Measurements from ENCODE around the gene LIMS1.
"Not testable (repeated sequence)": the region's sequence is repeated elsewhere in the genome, so short reads cannot be mapped to it uniquely, and the experiment has no call there.

Gene LIMS1

DNA sequence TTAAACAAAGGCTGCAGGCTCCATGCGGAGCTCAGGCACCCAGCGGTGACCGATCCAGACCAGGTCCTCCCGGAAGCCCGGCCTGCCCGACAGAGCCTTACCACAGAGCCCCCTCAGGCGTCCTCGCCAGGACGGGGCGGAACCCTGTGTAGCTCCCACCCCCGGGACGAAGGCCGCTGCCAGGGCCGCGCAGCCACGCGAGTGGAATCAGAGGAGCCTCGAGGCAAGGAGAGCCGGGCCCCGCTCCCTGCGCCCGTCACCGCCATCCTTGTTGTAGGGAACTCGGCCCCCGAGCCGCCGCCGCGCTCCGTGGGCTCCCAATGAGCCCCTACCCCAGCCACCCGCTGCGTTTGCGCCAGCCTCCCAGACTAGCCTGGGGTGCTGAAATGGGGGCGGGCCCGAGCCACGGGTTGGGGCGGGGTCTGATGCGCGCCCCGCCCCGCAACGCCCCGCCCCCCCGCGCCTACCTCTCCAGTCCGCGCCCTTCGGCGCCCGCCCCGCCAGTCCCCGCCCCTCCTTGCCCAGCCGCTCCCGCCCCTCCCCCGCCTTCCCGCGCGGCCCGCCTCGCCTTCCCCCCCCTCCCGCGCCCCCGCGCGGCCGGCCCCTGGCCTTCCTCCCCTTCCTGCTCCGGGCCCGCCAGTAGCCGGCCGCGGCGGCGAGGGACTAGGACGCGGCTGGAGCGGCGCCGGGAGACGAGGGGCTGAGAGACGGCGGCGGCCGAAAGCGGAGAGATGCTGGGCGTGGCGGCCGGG is at the start of gene LIMS1:
Gene LIMS1 (plus strand): TSS at position 639 of the 752 bp plus-strand sequence. CDS start 93 bp downstream, at position 732.
- peak; percentile 83 to 84 for DNase-seq (ENCODE audit: low read depth in 2 of 2)

DNA sequence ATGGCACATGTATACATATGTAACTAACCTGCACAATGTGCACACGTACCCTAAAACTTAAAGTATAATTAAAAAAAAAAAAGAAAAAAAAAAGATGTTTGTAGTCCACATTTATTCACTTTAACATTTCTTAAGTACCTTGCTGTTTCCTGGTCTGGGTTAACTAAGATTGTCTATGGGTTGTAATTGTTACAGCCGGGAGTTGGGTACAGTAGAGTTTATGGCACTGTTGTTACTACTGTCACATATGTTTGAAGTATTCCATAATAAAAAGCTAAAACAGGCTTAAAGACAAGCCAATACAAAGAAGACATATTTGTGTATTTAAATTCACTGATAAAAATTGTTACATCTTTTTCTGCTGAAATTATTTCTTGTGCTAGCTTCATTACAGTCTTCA is 49.0 kb upstream of the LIMS1 start:
- DNase-seq (ENCODE audit: low read depth in 2 of 2), result no peak

DNA sequence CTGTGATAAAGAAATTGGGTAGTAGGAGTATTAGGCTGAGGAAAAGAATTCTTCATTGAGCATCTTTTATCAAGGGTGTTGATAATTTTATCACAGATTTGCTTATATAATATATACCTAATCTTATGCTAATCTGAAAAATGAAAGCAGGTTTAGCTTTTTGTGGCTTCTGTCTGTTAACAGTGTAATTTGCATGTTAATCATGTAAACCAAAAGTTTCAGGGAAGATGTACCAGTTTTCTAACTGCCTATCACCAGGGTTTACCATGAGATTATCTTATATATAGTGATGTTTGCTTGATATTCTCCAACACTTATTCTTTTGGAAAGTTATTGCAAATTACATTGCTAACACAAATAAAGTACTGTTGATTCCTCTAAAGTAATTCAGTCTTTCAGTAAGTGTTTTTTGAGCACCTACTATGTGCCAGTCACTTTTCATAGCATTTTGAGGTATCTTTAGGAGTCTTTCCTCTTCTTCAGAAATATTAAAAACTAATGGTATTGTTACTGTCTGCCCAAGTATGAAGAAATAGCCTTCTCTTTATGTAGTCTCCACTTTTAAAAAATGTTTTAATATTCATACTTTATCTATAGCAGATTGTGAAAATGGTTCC is 43.7 kb upstream of the LIMS1 start:
- DNase-seq (ENCODE audit: low read depth in 2 of 2), result no peak

DNA sequence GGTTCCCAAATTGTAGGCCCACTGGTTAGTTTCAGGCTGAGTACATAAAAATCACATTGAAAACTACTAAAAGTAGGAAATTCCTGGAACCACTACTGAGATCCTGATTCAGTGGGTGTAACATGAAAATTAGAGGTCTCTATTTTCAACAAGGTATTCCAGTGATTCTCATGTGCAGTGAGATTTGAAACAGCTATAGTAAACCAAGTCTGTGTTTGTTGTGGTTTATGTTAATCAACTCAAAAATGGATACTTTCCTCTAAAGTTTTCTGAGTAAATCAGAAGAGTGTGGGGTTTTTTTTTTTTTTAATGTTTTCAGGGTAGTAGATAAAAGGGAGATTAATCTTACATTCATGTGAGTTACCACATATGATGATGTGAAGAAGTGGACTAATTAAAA is 42.4 kb upstream of the LIMS1 start:
- no peak for DNase-seq (ENCODE audit: low read depth in 2 of 2)

- no peak for DNase-seq (ENCODE audit: low read depth in 2 of 2)
Measured at GRCh38 chr2:108492364-108492763, 41.9 kb upstream of the LIMS1 start.

GRCh38 chr2:108496167-108496566 is 38.1 kb upstream of the LIMS1 start:
- not testable (repeated sequence) for DNase-seq (ENCODE audit: low read depth in 2 of 2)

DNA sequence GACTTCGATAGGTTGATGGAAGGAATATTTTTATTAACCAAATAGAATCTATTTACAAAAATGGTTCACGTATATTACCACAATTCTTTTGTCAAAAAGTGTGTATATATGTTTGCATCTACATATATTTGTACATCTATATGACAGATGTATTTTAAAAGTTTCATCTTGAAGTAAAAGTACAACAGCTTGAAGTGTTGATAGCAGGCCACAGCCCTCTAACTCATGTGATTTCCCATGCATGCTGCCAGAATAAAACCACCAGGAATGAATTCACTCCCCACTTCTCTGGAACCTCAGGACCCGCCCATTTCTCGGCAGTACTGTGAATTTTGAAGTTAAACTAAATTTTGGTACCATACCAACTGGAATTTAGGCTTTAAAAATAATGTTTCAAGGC is 26.6 kb upstream of the LIMS1 start:
- not testable (repeated sequence) for DNase-seq (ENCODE audit: low read depth in 2 of 2)

GRCh38 chr2:108512431-108512830 is 21.8 kb upstream of the LIMS1 start:
- DNase-seq (ENCODE audit: low read depth in 2 of 2), result not testable (repeated sequence)

GRCh38 chr2:108514478-108514877 is 19.8 kb upstream of the LIMS1 start:
- not testable (repeated sequence) for DNase-seq (ENCODE audit: low read depth in 2 of 2)

- not testable (repeated sequence) for DNase-seq (ENCODE audit: low read depth in 2 of 2)
Measured at GRCh38 chr2:108524688-108525087, 9.6 kb upstream of the LIMS1 start.

DNA sequence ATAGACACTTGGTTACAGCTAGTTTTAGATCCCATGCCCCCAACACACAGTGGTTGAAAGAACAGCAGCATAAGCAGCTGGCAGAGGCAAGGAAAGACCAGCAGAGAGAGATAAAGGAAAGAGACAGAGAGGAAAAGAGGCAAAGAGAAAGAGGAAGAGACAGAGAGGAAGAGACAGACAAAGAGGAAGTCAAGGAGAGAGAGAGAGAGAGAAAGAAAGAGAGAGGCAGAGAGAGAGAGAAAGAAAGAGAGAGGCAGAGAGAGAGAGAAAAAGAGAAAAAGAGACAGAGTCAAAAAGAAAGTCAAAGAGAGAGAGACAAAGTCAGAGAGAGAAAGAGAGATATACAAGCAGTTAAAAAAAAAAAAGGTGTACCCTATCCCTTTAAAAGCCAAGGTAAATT is 9.0 kb upstream of the LIMS1 start:
- DNase-seq (ENCODE audit: low read depth in 2 of 2), result not testable (repeated sequence)

GRCh38 chr2:108531674-108532055 is 2.6 kb upstream of the LIMS1 start:
- no peak for DNase-seq (ENCODE audit: low read depth in 2 of 2)

DNA sequence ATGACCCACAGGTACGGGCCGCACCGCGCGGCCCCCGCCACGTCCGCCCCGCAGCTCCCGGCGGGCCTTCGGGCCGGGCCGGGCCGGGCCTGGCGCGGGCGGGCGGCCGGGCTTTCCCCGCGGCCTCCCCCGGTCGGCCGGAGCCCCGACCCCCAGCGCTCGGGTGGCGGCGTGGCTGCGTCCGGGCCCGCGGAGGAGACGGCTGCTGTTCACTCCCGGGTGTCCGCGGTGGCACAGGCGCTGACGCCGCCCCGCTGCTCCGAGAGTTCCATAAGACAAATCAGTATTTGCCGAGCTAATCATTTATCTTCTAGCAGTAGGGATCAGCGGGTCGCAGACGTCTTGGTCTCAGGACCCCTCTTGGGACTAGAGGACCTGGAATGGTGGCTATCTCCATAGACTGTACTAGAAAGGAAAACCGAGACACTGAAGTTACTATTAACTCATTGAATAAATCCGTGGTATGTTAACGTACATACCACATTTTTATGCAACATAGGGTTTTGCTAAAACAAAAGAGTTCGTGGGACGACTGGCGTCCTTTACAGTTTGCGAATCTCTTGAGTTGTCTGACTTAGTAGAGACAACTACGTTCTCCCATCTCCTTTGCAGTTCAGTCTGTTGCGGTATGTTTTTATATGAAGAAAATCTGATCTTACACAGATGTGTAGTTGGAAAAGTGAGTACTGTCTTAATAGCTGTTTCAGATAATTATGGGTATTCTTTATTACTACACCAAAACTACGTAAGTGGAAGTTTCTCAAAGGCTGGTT is 500 bp downstream of the LIMS1 start:
- DNase-seq (ENCODE audit: low read depth in 2 of 2), result peak; percentile 16 to 20

- no peak for DNase-seq (ENCODE audit: low read depth in 2 of 2)
Measured at GRCh38 chr2:108535357-108535631, 1.0 kb downstream of the LIMS1 start.

DNA sequence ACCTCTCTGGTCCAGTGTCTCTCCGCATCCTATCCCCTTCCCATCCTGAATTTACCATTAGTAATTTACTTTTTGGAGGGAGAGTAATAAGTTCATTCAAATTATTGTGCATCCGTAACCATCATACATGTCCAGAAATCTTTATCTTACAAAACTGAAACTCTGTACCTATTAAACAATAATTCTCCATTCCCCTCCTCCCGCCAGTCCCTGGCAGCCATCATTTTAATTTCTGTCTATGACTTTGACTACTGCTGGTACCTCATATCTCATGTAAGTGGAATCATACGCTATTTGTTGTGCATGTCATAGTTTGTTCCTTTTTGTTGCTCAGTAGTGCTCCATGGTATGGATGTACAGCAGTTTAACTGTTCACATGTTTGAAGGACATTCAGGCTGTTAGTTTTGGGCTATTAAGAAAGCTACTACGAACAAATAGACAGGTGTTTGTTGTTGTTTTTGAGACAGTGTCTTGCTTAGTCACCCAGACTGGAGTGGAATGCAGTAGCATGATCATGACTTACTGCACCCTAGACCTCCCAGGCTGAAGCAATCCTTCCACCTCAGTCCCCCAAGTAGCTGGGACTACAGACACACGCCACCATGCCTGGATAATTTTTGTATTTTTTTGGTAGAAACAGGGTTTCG is 2.0 kb downstream of the LIMS1 start:
- DNase-seq (ENCODE audit: low read depth in 2 of 2), result no peak

GRCh38 chr2:108536911-108537310 is 2.6 kb downstream of the LIMS1 start:
- DNase-seq (ENCODE audit: low read depth in 2 of 2), result no peak

- DNase-seq (ENCODE audit: low read depth in 2 of 2), result no peak
Measured at GRCh38 chr2:108538000-108538625, 3.8 kb downstream of the LIMS1 start.

DNA sequence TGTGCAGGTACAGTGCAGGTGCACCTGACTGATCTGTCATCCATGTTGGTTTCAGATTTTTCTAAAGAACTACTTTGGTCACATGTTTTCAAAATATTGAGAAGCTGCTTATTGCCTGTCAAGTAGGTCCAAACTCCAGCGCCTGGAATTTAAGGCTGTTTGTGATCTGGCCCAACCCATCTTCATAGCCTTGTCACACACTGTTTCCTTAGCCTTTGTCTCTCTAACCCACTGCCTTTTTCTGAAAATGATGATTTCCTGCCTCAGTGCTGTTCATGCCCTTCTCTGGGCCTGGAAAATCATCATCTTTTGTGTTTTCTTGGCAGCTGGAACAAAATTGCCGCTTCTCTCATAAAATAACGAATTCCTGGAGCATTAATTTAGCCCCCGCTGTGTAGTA is 7.2 kb downstream of the LIMS1 start:
- DNase-seq (ENCODE audit: low read depth in 2 of 2), result no peak

- no peak for DNase-seq (ENCODE audit: low read depth in 2 of 2)
Measured at GRCh38 chr2:108542071-108542470, 7.8 kb downstream of the LIMS1 start.

DNA sequence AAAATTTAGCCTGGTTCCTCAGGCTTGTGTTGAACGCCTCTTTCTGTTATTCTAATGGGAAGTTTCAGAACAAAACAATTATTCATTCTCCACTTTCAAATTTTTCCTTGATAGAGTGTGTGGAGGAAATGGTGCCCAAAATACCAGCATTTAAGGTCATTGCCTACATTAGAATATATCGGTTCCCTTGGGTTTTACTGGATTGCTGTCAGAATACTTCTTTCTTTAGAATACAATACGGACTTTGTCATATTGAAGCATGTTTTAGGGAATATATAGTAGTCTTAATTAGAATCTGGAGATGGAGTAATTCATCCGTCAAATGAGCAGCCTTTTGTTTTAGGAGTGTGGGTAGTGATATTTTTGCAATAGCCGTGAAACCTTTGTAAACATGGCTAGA is 13.3 kb downstream of the LIMS1 start:
- DNase-seq (ENCODE audit: low read depth in 2 of 2), result no peak

GRCh38 chr2:108548208-108549003 is 14.1 kb downstream of the LIMS1 start:
- no peak for DNase-seq (ENCODE audit: low read depth in 2 of 2)

All from activated CD4-positive, alpha-beta T cell treated with anti-CD3 and anti-CD28 coated beads for 24 hours (primary cell).